Adrenal gland (tissue), 12 donors: ENCODE measurements around the gene OPA1. TPM values are rescaled to one million over a fixed set of nuclear protein-coding genes. Genes with fewer than 3 reads are reported as not detected.

Experiments used
- DNase-seq, 7 donors: peaks; one replicate each; pipeline ENCODE4 v3.0.0-alpha.2; 2019 to 2020
- H3K27ac ChIP-seq, 5 donors: fragments of 200-600 bp; sonication (generic) in 4 of 5; 1 replicate in 3 of 5; 2 replicates in 2 of 5; pipeline versions ENCODE4 v1.5.1 to v1.8.0; 2016 to 2020; ENCODE audit warnings: mild to moderate bottlenecking in 1 of 5
- H3K27me3 ChIP-seq: fragments of 200-600 bp; 2 replicates; pipeline ENCODE4 v1.8.0; 2021
- H3K36me3 ChIP-seq, 2 donors: fragments of 200-600 bp; replicated peaks in 1 of 2; 1 replicate in 1 of 2; 2 replicates in 1 of 2; pipeline versions ENCODE4 v1.5.1 to v1.8.0; 2018 to 2022
- H3K4me1 ChIP-seq, 2 donors: fragments of 200-600 bp; replicated peaks in 1 of 2; 1 replicate in 1 of 2; 2 replicates in 1 of 2; pipeline versions ENCODE4 v1.5.1 to v1.8.0; 2018 to 2021
- H3K4me3 ChIP-seq, 4 donors: fragments of 200-600 bp; sonication (generic) in 3 of 4; one replicate each; pipeline ENCODE4 v1.5.1; 2016 to 2018
- H3K9me3 ChIP-seq, 3 donors: fragments of 200-600 bp; sonication (generic) in 1 of 3; replicated peaks in 1 of 3; 1 replicate in 2 of 3; 2 replicates in 1 of 3; pipeline versions ENCODE4 v1.5.1 to v1.8.0; 2016 to 2021
- POLR2A ChIP-seq, 2 donors: fragments of 450-650 bp; IDR thresholded peaks; one replicate each; pipeline ENCODE4 v1.6.1; 2017; ENCODE audit warnings: antibody characterized with exemption in 2 of 2, mild to moderate bottlenecking in 2 of 2, moderate library complexity in 1 of 2
- WGBS, 4 donors: extraction: QIAGEN DNeasy Blood & Tissue Kit in 2 of 4; methylation state at CpG; one replicate each; pipeline versions ENCODE4 v1.1.5 to v1.1.7; 2013 to 2017; 5-methylcytosine and 5-hydroxymethylcytosine counted together
- intact Hi-C, 2 donors: fragments of 100-400 bp; cut with DNase I; formaldehyde crosslinking; loops; one replicate each; pipeline versions ENCODE4 v1.14.1 to v1.15.0; 2022 to 2023
- polyA plus RNA-seq, 3 donors: library from polyadenylated mRNA; stranded (reverse); fragments of 200-250 nt in 2 of 3; fragments of 350-450 nt in 1 of 3; fragmentation: Illumina TruSeq in 1 of 3; extraction: RNeasy Lipid Tissue Mini Kit (QIAGEN cat#74804) in 1 of 3; gene quantifications; one replicate each; pipeline ENCODE4 v1.2.3, GENCODE V29; 2013 to 2014
- total RNA-seq, 9 donors: library from RNA; depleted of rRNA in 4 of 9; stranded (reverse); fragments of >200 nt in 4 of 9; fragments of 120-200 nt in 1 of 9; fragmentation: NEBNext Ultra II Directional in 1 of 9; extraction: Animal tissue kit (Norgen Biotek cat#: 25700) in 1 of 9; gene quantifications; one replicate each; pipeline versions ENCODE4 v1.1.0 to v1.2.4, GENCODE V29; 2013 to 2023
- TF ChIP-seq, protein P1 (sequence below), 6 experiments: fragments of 450-650 bp in 4 of 6; fragments of 200-600 bp in 2 of 6; sonication (generic) in 1 of 6; IDR thresholded peaks; 1 replicate in 5 of 6; 2 replicates in 1 of 6; pipeline versions ENCODE4 v1.5.1 to v1.8.0; 2016 to 2021; ENCODE audit warnings: antibody characterized with exemption in 6 of 6, mild to moderate bottlenecking in 2 of 6, moderate library complexity in 1 of 6
- donor health status: healthy with polysubstance abuse.
- donor health status: Bipolar disorder and iron deficiency.
- donor health status: DM: yes; HTN: yes; CAD: no.
- donor health status: DM: no; HTN: no; CAD: no.
- donor health status: DM: no; HTN: no; CAD: no.
- donor health status: DM: yes; HTN: yes; CAD: no.

Gene OPA1
- total and polyA plus RNA-seq, 12 donors: 13.0 to 194 (median 54.6) TPM

DNA sequence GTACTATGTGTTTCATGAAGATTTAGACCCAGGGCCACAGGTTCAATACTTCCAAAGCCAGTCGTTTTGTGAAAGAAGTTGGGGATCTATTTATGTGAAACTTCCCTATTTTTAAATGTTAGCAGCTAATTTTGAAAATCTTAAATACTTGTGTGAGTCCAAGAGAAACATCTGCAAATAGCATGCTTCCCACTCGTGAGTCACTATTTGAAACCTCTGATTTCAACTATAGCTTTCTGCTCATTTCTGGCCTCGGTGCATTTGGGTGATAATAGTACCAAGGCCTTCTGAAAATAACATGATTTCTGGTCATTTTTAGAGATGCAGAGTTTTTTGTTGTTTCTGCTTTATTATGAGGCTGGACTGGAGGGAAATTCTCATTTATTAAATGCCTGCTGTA is 110.0 kb downstream of the OPA1 start:
- Histone ChIP-seq H3K4me3 (no peak overlapping the region), H3K27me3 (no peaks in the 10 kb centered on the region), H3K4me1 (no peaks in the 10 kb centered on the region), H3K9me3 (no peaks in the 10 kb centered on the region), H3K27ac (no peak overlapping the region), H3K36me3 (no peaks in the 10 kb centered on the region)
- TF ChIP-seq, protein P1, sequence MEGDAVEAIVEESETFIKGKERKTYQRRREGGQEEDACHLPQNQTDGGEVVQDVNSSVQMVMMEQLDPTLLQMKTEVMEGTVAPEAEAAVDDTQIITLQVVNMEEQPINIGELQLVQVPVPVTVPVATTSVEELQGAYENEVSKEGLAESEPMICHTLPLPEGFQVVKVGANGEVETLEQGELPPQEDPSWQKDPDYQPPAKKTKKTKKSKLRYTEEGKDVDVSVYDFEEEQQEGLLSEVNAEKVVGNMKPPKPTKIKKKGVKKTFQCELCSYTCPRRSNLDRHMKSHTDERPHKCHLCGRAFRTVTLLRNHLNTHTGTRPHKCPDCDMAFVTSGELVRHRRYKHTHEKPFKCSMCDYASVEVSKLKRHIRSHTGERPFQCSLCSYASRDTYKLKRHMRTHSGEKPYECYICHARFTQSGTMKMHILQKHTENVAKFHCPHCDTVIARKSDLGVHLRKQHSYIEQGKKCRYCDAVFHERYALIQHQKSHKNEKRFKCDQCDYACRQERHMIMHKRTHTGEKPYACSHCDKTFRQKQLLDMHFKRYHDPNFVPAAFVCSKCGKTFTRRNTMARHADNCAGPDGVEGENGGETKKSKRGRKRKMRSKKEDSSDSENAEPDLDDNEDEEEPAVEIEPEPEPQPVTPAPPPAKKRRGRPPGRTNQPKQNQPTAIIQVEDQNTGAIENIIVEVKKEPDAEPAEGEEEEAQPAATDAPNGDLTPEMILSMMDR (IDR thresholded peaks at IDR 0.05): no peak
- TF ChIP-seq POLR2A (IDR thresholded peaks at IDR 0.05): no peak
- no peak for DNase-seq
- WGBS, 4 donors: 52 to 62% (median 57%) methylated on average over 3 of the region's 3 CpGs
- intact Hi-C loops: no loop called here

DNA sequence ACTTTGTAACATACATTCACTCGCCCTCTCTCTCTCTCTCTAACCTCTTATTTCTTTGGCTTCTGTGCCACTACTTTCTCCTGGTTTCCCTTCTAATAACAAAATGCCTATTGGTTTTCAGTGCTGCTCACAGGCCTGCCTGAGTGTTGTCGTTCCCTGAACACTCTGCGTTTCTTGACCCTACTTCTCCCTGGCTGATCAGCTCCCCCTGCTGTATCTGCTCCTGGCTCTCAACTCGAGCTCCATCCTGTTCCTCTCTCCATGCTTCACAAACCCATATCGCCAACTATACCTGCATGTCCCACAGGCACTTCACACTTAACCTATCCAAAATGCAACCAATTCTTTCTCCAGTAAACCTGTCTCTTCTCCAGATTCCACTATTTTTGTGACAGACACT is 111.4 kb downstream of the OPA1 start:
- Histone ChIP-seq H3K9me3 (no peaks in the 10 kb centered on the region), H3K27ac (no peak overlapping the region), H3K4me1 (no peaks in the 10 kb centered on the region), H3K36me3 (no peaks in the 10 kb centered on the region), H3K27me3 (no peaks in the 10 kb centered on the region), H3K4me3 (no peak overlapping the region)
- WGBS, 4 donors: 74 to 85% (median 82%) methylated on average over 5 of the region's 5 CpGs
- no peak for DNase-seq
- intact Hi-C loops: no loop called here
- no peak for TF ChIP-seq POLR2A (IDR thresholded peaks at IDR 0.05)
- TF ChIP-seq, protein P1 (IDR thresholded peaks at IDR 0.05): no peak

DNA sequence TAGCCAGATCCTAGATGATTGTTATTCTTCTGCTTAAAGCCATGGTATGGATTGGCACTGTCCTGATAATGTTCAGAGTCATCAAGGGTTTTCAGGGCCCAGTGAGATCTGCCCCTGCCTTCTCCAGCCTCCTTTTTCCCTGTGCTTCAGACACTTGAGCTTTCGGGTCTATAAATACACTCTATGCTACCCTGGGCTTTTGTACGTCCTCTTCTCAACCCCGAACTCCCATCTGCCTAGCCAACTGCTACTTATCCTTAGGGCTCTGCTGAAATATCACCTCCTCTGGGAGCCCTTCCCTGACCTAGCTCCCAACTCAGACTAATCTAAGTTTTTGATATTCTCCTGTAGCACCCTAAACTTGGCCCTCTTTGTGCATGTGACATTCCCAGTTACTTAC is 115.3 kb downstream of the OPA1 start:
- H3K9me3 ChIP-seq: no peaks in the 10 kb centered on the region
- no peak overlapping the region for H3K27ac ChIP-seq
- H3K4me3 ChIP-seq: no peak overlapping the region
- DNase-seq: no peak
- H3K27me3 ChIP-seq: no peaks in the 10 kb centered on the region
- no peaks in the 10 kb centered on the region for H3K36me3 ChIP-seq
- TF ChIP-seq POLR2A (IDR thresholded peaks at IDR 0.05): no peak
- TF ChIP-seq, protein P1 (IDR thresholded peaks at IDR 0.05): no peak
- 85 to 89% (median 86%) methylated on average over 3 of the region's 3 CpGs for WGBS, 4 donors
- intact Hi-C loops: no loop called here
- H3K4me1 ChIP-seq: no peaks in the 10 kb centered on the region

DNA sequence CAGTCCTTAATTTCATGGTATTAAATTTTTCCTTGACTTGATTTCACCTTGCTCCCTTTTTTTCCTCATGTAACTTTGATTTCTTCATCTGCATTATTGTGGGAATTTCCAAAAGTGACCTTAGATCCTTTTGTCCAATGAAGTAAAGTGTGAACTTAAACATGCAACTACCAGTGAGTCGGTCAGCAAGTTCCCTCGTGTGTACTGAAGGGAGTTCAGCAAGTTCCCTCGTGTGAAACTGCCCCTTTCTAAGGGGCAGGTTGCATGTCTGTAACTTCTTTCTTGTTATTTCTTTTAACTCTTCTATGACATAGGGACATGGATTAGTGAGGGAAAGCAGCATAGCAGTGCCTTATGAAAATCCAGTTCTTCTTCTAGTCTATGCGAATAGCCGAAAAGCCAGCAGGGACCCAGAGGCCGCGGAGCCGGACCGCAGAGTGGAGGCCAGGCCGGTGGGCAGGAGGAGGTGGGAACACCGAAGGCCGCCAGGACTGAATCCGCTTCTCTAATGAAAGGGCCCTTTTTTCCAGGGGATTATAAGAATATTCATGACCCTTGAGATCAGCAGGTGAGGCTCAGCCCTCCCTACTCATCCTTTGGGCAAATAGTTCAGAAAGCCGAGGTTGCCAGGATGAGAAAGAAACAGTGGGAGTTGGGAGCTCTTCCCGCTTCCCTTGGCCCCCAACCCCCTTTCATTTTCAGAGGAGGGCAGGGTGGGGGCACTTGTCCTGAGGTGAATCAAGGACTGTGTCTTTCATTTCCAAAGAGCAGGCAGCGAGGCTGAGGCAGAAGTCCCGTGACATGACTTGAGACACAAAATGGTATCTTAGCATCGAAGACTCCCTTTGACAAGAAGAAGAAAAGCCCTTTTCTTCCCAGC is 117.5 kb downstream of the OPA1 start:
- 81 to 89% (median 85%) methylated on average over 18 of the region's 18 CpGs for WGBS, 4 donors
- H3K27me3 ChIP-seq: no peaks in the 10 kb centered on the region
- no peak overlapping the region for H3K4me3 ChIP-seq
- H3K27ac ChIP-seq: no peak overlapping the region
- H3K9me3 ChIP-seq: peaks cover 0 to 9% (median 0%) of the 10 kb centered on the region in 3 donors
- intact Hi-C loops: no loop called here
- H3K4me1 ChIP-seq: no peaks in the 10 kb centered on the region
- DNase-seq: no peak
- H3K36me3 ChIP-seq: no peaks in the 10 kb centered on the region
- TF ChIP-seq, protein P1 (IDR thresholded peaks at IDR 0.05): no peak
- no peak for TF ChIP-seq POLR2A (IDR thresholded peaks at IDR 0.05)
